GM19372 (cell line): ENCODE results near the gene IGFBP7.

ENCODE experiments used
- ATAC-seq: cut with Tn5 transposase; IDR thresholded peaks from one replicate; pipeline ENCODE4 v1.9.1; 2021; ENCODE audit warnings: mild to moderate bottlenecking, low read depth, moderate library complexity; ENCODE audit not compliant: unreplicated experiment

Gene IGFBP7

DNA sequence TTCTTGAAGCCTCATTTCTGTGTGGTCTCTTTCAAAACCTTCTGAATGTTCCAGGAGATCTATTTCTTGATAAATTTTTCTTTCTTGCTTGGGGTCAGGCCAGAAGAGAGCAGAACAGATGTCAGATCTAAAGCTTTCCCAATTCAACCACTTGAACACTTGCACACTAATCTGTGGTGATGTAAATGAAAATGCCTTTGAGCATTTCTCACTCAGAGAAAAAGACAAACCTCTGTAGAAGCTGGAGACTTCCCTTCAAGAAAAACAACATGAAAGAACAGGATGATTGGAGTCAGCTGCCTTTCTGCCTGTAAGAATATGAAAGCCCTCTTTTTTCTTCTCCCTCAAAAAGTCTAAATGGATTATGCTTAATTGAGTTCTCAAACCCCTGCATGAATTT, 11.2 kb downstream of the IGFBP7 start:
- ATAC-seq, result no peak

- ATAC-seq, result no peak
Observed at GRCh38 chr4:57098415-57098814, 11.8 kb downstream of the IGFBP7 start.

DNA sequence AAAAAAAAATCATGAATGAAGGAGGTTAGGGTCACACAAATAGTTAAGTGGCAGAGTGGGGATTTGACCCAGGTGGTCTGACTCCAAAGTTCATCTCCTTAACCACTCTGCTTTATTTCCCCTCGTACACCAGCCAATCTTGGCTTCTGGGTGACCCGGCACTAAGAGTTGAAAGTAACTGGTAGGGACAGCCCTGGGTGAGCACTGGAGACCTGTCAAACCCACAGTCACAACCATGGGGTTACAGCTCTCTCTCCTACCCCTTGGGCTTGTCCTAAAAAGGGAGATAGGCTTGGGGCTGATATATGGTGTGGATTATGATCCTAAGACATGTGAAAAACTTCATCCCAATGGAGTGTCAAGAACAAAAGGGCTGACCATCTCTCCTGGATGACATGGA, 12.5 kb downstream of the IGFBP7 start:
- ATAC-seq, result no peak

GRCh38 chr4:57095956-57096355, 14.2 kb downstream of the IGFBP7 start:
- ATAC-seq, result no peak

GRCh38 chr4:57095245-57095644, 14.9 kb downstream of the IGFBP7 start:
- ATAC-seq, result no peak

- no peak for ATAC-seq
Observed at GRCh38 chr4:57094832-57095223, 15.4 kb downstream of the IGFBP7 start.

- no peak for ATAC-seq
Observed at GRCh38 chr4:57093845-57094831, 16.0 kb downstream of the IGFBP7 start.

GRCh38 chr4:57091657-57092162, 18.5 kb downstream of the IGFBP7 start:
- ATAC-seq, result no peak

DNA sequence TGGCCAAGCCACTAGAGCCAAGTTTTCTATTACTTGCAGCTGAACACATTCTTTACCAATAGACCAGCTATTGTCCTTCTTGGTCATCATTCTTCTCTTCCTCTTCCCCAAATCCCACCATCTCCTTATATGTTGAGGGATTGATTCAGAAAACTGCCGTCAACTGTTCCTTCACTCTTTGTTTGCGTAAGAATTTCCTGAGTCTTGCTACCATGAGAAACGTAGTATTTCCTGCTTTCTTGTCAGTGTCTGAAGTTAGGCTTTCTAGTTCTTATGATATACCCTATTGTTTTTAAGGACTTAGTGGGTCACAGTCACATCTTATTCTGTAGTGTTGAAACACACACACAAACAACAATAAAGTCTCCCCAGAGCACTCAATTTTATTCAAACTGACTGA, 20.1 kb downstream of the IGFBP7 start:
- ATAC-seq, result no peak

DNA sequence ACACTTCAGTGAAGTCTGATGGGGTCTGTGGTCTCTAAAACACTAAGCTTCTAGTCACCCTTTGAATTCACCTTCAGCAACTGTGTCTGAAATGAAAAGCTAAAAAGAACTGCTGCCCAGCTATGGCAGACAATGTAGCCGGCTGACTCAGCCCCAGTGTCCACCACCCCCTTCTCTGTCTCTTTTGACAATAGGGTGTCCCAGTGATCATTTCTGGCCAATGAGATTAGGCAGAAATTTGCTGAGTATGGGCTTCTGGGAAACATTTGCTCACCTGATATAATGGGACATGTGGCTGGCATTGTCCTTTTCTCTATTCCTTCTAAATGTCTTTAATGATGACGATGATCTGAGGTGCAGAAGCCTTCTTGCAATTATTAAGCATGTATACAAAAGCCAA, 20.6 kb downstream of the IGFBP7 start:
- no peak for ATAC-seq

DNA sequence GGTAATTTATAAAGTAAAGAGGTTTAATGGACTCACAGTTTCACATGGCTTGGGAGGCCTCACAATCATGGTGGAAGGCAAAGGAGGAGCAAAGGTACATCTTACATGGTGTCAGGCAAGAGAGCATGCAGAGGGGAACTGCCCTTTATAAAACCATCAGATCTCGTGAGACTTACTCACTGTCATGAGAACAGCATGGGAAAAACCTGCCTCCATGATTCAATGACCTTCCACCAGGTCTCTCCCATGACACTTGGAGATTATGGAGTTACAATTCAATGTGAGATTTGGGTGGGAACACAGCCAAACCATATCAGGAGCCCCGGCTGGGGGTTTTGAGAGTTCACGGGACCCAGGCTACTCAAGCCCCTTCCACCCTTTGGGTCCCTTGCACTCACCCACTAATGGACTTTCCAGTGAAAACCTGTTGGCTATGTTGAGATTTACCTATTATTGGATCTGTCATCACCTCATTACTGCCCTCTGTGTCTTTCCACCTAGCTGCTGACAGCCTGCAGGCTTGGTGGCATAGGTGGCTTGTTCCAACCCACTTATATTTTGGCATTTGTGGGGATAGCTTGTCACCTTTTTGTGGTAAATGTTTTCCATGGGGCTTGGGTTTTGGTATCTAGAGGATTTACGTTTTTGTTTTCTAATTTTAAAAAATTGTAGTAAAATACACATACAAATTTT, 24.0 kb downstream of the IGFBP7 start:
- ATAC-seq, result no peak

GRCh38 chr4:57085278-57085677, 24.9 kb downstream of the IGFBP7 start:
- no peak for ATAC-seq

GRCh38 chr4:57084360-57084759, 25.8 kb downstream of the IGFBP7 start:
- no peak for ATAC-seq

- ATAC-seq, result no peak
Observed at GRCh38 chr4:57083090-57083489, 27.1 kb downstream of the IGFBP7 start.

DNA sequence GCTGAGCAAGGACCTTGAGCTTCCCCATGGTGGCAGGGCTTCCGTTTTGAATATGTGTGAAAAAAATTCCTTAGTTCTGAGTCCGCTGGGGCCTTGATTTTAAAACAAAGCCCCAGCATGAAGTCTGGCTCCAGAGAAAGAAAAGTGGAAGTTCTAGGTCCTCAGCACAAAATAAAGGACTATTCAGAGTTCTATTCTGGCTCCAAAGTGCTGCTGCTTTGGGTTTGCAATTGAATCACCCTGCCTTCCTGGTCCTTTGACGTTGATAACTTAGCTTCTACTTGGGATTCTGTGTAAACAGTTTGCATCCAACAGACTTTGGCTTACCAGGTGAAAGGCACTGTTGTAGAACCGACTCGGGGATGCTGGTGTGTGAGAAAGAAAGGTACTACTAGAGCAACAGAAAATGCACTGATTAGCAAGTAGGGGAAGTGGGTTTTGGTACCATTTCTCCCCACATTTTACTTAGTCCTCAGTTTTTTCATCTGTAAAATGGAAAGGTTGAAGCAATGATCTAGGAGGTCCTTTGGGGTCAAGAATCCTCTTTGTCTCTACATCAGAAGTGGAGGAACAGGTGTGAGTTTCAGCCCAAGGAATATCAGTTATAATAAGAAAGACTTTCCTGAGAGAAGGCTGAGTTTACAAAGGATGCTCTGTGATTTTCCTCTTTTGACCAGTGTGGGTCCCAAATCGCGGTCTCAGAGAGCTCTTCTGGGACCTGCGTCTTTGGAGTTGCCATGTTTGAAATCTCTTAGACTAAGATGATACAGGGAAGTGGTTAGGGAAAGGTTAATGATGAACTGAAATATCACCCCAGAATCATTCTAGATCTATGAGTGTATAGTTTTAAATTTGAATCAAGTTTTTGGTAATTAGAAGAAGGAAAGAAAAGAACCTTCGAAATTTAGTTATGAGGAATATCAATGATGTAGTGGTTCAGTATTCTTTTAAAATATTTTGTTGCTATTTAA, 28.2 kb downstream of the IGFBP7 start:
- no peak for ATAC-seq

GRCh38 chr4:57080781-57081650, 29.2 kb downstream of the IGFBP7 start:
- ATAC-seq, result no peak

- ATAC-seq, result no peak
Observed at GRCh38 chr4:57078685-57079521, 31.3 kb downstream of the IGFBP7 start.

- ATAC-seq, result no peak
Observed at GRCh38 chr4:57077550-57078343, 32.4 kb downstream of the IGFBP7 start.
